K562 (cell line): ENCODE measurements around the gene ZNF574. TPM values are rescaled to one million over a fixed set of nuclear protein-coding genes. Genes with fewer than 3 reads are reported as not detected.
A peak's percentile ranks its signal among the peaks of the same experiment; 100 is the strongest.

Source experiments
- ARNT ChIP-seq, 2 experiments: fragments of 450-650 bp; IDR thresholded peaks; 2 replicates each; pipeline ENCODE4 v1.6.1; 2016; ENCODE audit warnings: mild to moderate bottlenecking in 1 of 2
- ATF6 ChIP-seq: sonication (generic); formaldehyde crosslinking; IDR thresholded peaks from 2 replicates; pipeline ENCODE4 v1.4.0; 2020; ENCODE audit warnings: mild to moderate bottlenecking, missing genetic modification reagents
- BCOR ChIP-seq: fragments of 450-650 bp; IDR thresholded peaks from 2 replicates; pipeline ENCODE4 v1.6.1; 2016
- HBP1 ChIP-seq: fragments of 450-650 bp; formaldehyde crosslinking; IDR thresholded peaks from 2 replicates; pipeline ENCODE4 v1.4.0; 2022; ENCODE audit warnings: missing genetic modification characterization
- HCFC1 ChIP-seq: IDR thresholded peaks from 2 replicates; pipeline ENCODE4 v1.6.1; 2012; ENCODE audit warnings: low read depth, low read length, improper control_type of control experiment
- HMBOX1 ChIP-seq: sonication (generic); IDR thresholded peaks from 2 replicates; pipeline ENCODE4 v1.6.1; 2016
- KLF10 ChIP-seq: fragments of 250-450 bp; sonication (Bioruptor Pico); IDR thresholded peaks from 2 replicates; pipeline ENCODE4 v1.6.1; 2021; ENCODE audit warnings: matching md5 sums
- MEF2D ChIP-seq: conservative IDR thresholded peaks from 2 replicates; pipeline ENCODE4 v1.6.1; 2016; ENCODE audit warnings: low read depth, missing genetic modification characterization, missing compliant biosample characterization
- NKRF ChIP-seq: fragments of 450-650 bp; IDR thresholded peaks from 2 replicates; pipeline ENCODE4 v1.6.1; 2016; ENCODE audit warnings: borderline replicate concordance
- NR2F6 ChIP-seq: fragments of 450-650 bp; formaldehyde crosslinking; IDR thresholded peaks from 2 replicates; pipeline ENCODE4 v1.4.0; 2020; ENCODE audit warnings: mild to moderate bottlenecking
- ZBTB40 ChIP-seq, 2 experiments: fragments of 450-650 bp in 1 of 2; sonication (generic) in 1 of 2; formaldehyde crosslinking in 1 of 2; IDR thresholded peaks; 2 replicates each; pipeline versions ENCODE4 v1.7.1 to v1.9.0; 2016 to 2022; ENCODE audit warnings: inconsistent platforms in 1 of 2, mild to moderate bottlenecking in 1 of 2, missing genetic modification reagents in 1 of 2
- ZEB2 ChIP-seq: fragments of 450-650 bp; IDR thresholded peaks from 2 replicates; pipeline ENCODE4 v1.6.1; 2016
- polyA plus RNA-seq, 8 experiments: library from polyadenylated mRNA; depleted of rRNA in 4 of 8; stranded (reverse) in 5 of 8; unstranded in 3 of 8; fragments of >200 nt; fragmentation: Nextera tagmentation in 2 of 8; fragmentation: Illumina TruSeq in 1 of 8; extraction: Ambion mirVana in 2 of 8; extraction: Trizol in 1 of 8; gene quantifications; 2 replicates each; pipeline versions ENCODE4 v1.2.1 to v1.2.3, GENCODE V29; 2011 to 2014; ENCODE audit warnings: inconsistent platforms in 1 of 8, missing spikeins in 1 of 8
- total RNA-seq, 7 experiments: library from RNA; depleted of rRNA in 6 of 7; stranded (reverse); fragments of >200 nt in 6 of 7; fragmentation: Illumina TruSeq in 2 of 7; extraction: Trizol in 2 of 7; gene quantifications; 2 replicates each; pipeline versions ENCODE4 v1.2.1 to v1.2.3, GENCODE V29; 2011 to 2021; ENCODE audit warnings: low replicate concordance in 1 of 7

ZNF574 gene
- total and polyA plus RNA-seq, 9 of the 15 experiments (the other 6 are each of a cell fraction or from before 2014, with no cell fraction given) = 0.24 to 20.7 (median 8.4) TPM

GRCh38 chr19:42075364-42075615 lies 676 bp upstream of the ZNF574 start (continued):
- TF ChIP-seq ZBTB40 (IDR thresholded peaks at IDR 0.05) (peak; percentile 70), ZBTB40 (CRISPR knock-in tag; IDR thresholded peaks at IDR 0.05) (no peak), MEF2D (tag) (peak; percentile 70; the same call in 1 of the 2 replicates), BCOR (peak; percentile 33), HBP1 (CRISPR knock-in tag) (peak; percentile 91; the same call in 1 of the 2 replicates), ZEB2 (peak; percentile 47; the same call in 1 of the 2 replicates), HCFC1 (peak; percentile 7; the same call in 1 of the 2 replicates), ATF6 (CRISPR knock-in tag) (no peak), NR2F6 (CRISPR knock-in tag) (no peak), KLF10 (CRISPR knock-in tag) (no peak), ARNT (IDR thresholded peaks at IDR 0.05) (peak in 1 of 2 experiments; percentile 91; a peak in 3 of 4 replicates), HMBOX1 (no peak), NKRF (peak; percentile 85; the same call in 1 of the 2 replicates)
